ENCODE data around the gene MRAP2.

GRCh38 chr6:84103029-84103428, 69.5 kb downstream of the MRAP2 start:
- TF ChIP-seq EZH2phosphoT487 (IDR thresholded peaks at IDR 0.05; ENCODE audit: insufficient read depth, low read depth): no peak
- TF ChIP-seq EZH2 (IDR thresholded peaks at IDR 0.05; ENCODE audit: insufficient read depth, poor library complexity, severe bottlenecking): no peak
